Stimulated activated naive CD4-positive, alpha-beta T cell (primary cell): Measurements from ENCODE around the gene AADAT.

Source experiments
- DNase-seq, 6 experiments: peaks; one replicate each; lab custom pipeline; 2025; lab: John Stamatoyannopoulos, UW

AADAT gene

DNA sequence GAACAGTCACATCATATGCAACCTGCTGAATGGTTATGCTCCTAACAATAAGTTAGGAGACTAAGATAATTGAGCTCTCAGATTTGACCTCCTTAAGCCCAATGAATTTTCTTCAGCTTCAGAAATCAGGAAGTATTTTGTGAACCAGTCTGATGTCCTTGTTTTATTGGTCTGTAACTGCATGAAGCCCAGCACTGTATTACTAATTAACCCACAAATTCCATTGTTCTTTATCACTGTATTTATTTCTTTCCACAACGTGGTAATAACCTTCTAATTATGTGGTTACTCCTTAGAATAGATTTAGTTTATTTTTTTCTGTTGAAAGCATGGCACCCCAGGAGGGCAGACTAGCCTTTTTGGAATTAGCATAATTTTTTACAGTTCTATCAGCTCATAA is 59.6 kb downstream of the AADAT start:
- no peak for DNase-seq

DNA sequence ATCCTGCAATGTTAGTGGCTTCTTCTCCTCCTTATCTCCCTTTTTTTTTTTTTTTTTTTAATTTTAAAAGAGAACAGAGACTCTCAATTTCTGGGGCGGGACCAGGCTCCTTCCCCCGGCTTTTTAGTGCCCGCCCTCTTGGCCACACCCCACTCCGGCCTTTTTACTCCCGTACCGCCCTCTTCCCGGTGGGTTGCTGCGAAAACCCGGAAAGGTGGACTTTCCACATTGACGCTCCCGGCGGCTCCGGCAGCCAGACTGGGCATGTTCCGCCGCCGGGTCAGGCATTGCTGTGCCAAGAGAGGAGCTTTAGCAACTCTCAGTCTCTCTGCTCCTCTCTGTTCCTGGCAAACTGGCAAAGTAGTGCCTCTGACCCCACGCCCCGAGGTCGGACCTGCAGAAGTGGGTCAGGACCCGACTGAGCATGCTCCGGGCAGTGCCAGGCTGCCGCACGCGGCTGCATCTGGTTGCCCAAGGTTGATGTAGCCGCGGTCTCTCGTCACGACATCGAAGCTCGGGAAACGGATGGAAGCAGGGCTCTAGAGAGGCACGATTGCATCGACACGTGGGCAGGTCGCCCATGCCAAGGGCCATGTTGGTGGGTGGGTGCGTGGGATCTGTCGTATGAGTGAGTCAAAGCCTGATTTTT is 62.5 kb downstream of the AADAT start:
- DNase-seq, result peak; percentile 75 to 92 (median 82)

DNA sequence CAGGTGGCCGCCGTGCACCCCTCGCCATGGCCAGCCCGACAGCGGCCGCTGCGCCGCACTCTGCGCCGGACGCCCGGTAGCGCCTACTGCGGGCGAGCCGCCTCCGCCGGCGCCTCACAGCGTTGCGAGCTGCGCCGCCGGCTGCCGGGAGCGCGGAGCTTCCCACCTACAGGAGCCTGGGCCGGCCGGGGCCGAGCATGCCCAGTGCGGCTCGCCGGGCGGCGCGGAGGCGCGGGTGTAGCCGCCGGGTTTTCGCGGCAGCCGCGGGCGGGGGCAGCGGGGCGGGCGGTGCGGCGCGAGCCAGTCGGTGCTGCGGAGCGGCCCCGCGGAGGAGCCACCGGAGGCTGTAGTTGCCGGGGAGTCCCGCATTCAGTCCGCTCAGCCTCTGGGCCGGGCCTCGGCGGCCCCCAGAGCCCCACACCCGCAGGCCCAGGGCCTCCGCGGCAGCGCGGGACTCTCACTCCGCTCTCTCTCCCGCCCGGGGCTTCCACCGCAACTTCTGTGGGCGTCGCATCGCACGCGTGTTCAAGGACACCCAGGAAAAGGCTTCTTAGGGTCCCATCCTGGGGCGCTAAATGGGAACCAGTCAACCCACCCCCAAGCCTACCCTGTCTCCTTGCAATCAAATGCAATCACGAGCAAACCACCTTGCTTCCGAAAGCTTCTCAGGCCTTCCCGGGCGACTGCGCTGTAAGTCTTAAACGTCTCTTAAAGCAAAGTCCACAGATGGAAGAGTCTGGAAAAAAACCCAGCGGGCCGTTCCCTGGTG is 63.3 kb downstream of the AADAT start, which contains the start of gene MFAP3L:
TSS of gene MFAP3L (minus strand) at position 143 of the 769 bp plus-strand sequence. CDS start 20,518 bp downstream, outside the sequence.
- DNase-seq, result peak; percentile 68 to 82 (median 74)

DNA sequence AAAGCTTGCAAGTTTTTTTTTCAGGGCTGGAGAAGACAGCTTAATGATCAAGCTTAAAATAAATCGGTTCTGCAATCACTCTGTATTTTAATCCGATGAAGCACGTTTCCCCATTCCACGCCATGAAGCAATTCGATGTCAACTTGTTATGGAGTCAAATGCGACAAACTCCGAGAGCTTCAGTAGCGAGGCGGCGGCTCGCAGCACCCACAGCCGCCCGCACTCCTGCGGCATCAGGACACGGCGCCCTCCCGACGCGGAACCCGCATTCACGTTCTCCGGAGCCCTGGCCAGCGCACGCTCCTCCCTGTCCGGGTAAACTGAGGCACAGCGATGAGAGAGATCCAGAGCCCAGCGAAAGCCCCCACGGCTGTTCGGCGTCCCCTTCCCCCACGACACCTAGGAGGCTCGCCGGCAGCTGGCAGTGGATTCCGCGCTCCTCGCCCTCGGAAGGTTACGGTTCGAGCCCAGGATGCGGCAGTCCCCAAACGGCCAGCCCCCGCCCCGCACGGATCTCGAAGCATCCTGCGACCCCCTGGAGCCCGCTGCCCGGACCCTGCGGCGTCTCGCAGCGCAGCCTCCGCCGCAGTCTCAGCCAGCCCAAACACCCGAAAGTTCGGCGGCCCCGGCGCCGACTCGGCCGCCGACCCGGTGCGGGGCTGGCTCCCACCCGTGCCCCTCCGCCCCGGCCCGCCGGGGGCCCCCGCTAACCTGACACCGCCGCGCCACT is 64.1 kb downstream of the AADAT start:
- DNase-seq, result peak in 3 of 6 experiments; percentile 22 to 53 (median 28)

DNA sequence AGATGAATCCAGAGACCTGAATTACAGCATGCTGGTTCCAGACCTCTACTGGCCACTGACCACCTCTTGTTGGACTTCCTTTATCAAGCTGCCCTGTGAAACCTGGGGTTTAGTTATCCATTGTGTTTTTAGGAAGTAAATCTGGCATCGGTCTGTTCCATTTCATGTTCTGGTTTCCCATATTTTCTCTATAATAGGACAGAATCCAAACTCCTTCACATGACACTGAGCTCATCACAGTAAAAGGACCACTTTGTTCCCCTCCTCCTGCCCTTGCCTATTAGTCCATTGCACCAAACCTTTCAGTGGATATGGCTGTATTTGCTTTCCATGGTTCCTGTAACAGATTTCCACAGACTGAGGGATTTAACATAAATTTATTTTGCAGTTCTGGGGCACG is 67.5 kb downstream of the AADAT start:
- no peak for DNase-seq

DNA sequence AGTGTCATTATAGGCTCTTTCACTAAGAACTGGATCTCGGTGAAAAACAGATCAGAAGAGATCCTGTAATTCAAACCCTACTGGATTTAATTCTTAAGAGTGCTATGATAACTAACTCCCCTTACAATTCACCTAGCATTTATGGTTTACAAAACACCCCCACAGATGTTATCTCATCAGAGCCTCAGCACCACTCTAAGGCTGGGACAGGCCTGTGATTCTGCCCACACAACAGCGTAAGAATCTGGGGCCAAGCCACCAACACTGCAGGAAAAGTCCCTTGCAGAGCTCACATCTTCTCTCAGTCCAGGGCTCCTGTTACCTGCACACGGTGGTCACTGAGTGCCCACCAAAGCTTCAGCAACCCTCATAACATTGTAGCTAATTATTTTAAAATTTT is 72.5 kb downstream of the AADAT start:
- no peak for DNase-seq

DNA sequence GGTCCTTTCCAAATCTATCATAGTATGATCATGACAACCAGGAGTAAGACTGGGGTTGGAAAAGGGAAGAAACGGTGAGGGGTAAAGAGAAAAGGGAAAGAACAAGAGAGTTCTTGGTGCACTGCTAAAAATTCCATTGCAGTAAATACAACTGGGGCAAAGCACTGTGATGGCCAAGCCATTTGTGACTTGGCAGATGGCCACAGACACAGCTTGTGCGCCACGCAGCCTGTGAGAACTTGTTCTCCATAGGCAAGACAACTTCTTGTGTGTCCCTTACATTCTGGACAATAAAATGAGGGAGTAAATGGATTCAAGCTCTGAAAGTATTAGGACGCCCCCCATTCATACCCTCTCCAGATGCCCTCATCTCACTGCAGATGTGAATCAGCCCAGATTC is 74.5 kb downstream of the AADAT start:
- DNase-seq, result no peak

DNA sequence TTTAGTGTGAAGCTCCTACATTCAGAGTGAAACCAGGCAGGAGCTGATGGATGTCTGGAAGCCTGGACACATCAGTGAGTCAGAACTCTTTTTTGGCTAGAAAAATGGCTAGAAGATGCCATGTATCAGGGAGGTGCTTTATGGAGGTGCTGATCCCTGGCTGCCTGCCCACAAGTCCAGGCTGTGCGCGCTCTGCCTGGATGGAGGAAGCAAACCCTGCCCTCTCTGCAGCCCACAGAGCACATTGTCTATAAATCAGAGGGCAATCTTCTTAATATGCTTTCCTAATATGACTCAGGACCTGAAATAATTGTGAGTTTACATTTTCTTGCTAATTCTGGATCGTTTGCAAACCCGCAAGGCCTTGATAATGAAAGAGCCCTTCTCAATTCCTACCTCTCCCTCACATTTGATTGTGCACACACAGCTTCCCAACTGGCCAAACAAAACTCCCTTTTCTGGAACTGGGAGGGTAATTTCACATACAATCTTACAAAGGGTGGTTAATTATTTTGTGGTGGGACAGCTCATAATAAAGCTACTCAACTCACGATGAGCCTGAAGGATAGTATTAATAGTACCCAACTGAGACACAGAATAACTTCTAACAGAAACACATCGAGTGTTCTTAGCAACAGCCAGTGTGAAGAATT is 75.3 kb downstream of the AADAT start:
- no peak for DNase-seq

DNA sequence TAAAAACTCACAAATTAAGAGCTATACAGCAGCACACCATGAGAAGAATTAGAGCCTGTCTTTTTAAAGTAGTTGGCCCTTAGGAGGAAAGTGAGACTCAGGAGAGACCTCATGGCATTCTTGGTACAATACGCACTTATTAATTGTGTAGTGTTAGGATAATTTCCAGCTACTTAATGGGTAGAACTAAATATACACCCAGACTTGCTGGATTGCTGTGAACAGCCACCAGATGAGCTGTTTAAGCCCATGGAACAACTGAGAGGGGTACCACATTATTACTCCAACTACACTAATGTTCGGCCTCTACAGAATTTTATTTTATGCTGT is 77.2 kb downstream of the AADAT start:
- DNase-seq, result no peak

DNA sequence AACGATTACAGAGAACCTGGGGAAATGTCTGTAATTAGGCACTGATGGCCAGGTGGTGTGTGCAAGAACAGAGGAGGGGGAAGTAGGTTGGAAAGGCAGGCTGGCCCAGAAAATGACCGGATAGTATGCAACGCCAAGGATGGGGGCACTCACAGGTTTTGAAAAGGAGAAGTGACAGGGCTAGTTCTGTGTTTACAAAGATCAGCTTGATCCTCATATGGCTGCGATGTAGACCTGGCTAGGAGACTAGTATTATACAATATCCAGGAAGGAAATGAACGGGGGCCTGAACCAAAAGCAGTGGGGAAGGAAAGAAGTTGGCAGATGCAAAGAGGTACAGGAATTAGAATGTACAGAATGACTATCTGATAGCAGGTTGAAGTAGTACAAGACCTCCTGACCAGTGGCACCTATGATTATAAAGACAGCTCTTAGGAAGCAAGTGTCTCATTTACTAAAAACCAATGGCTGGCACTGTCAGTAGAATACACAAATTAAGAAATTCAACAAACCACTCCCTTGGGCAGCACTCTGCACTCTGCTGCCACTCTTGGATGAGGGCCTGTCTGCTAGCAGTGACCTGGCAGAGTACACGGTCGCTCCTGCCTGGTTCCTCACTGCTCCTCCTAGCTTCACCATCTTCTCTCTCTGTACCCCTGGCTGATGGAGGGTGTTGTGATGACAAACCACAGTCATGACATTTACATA is 77.7 kb downstream of the AADAT start:
- no peak for DNase-seq
